OCI-LY3 (cell line): Measurements from ENCODE around the gene CLSTN2.

Experiments used
- EZH2phosphoT487 ChIP-seq: fragments of 200-600 bp; shearing (Covaris generic); IDR thresholded peaks from 2 replicates; pipeline ENCODE4 v1.6.1; 2018; ENCODE audit warnings: antibody characterized with exemption, mixed run types, low read depth
- TF ChIP-seq, protein P1 (sequence below): fragments of 200-600, 300-600 bp; sonication (generic); IDR thresholded peaks from 2 replicates; pipeline ENCODE4 v1.5.1; 2014; ENCODE audit warnings: antibody characterized with exemption, low read length, low read depth

DNA sequence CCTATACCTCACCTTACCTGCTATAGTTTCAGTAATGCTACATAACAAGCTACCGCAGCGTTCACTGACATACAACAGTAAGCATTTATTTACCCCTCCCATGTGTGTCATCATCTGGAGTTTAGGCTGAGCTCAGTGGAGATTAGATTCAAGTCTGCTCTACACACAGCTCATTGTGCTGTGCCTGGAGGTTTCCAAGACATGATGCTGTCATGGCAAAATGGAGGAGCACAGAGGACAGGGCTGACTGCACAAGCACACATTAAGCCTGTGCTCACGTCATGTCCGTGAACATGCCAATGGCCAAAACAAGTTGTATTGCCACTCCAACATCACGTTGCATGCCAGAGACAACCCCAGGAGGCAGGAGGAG is 409.1 kb downstream of the CLSTN2 start:
- TF ChIP-seq, protein P1, sequence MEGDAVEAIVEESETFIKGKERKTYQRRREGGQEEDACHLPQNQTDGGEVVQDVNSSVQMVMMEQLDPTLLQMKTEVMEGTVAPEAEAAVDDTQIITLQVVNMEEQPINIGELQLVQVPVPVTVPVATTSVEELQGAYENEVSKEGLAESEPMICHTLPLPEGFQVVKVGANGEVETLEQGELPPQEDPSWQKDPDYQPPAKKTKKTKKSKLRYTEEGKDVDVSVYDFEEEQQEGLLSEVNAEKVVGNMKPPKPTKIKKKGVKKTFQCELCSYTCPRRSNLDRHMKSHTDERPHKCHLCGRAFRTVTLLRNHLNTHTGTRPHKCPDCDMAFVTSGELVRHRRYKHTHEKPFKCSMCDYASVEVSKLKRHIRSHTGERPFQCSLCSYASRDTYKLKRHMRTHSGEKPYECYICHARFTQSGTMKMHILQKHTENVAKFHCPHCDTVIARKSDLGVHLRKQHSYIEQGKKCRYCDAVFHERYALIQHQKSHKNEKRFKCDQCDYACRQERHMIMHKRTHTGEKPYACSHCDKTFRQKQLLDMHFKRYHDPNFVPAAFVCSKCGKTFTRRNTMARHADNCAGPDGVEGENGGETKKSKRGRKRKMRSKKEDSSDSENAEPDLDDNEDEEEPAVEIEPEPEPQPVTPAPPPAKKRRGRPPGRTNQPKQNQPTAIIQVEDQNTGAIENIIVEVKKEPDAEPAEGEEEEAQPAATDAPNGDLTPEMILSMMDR = no peak
- TF ChIP-seq EZH2phosphoT487 = no peak
